ENCODE measurements around the gene ITM2B. TPM values are rescaled to one million over a fixed set of nuclear protein-coding genes. Genes with fewer than 3 reads are reported as not detected.

Gene ITM2B
- total RNA-seq, 2 donors from 2014 or later, result 233 to 254 TPM

- Histone ChIP-seq H3K36me3 (replicated peaks in 1 of 2; ENCODE audit: insufficient read depth in 1 of 2, low read depth in 2 of 2) (no peaks in the 10 kb centered on the region), H3K27me3 (no peaks in the 10 kb centered on the region), H3K4me1 (peaks cover 36% of the 10 kb centered on the region), H3K4me3 (no peak overlapping the region), H3K27ac (peak overlapping the region; percentile 92 to 99 (median 98)), H3K9me3 (no peaks in the 10 kb centered on the region)
- intact Hi-C loops (cut with DNase I), result no loop called here
- no peak for ATAC-seq
- TF ChIP-seq POLR2A (IDR thresholded peaks at IDR 0.05), result no peak
- no peak for DNase-seq
Measured at GRCh38 chr13:48231933-48232332, 1.1 kb upstream of the ITM2B start.

- 11 to 12% methylated on average over 23 of the region's 23 CpGs for whole genome bisulfite sequencing, 2 donors
- peak overlapping the region in 1 of 2 donors; percentile 91 for H3K4me3 ChIP-seq
- no peaks in the 10 kb centered on the region for H3K36me3 ChIP-seq (replicated peaks in 1 of 2; ENCODE audit: insufficient read depth in 1 of 2, low read depth in 2 of 2)
- TF ChIP-seq POLR2A (IDR thresholded peaks at IDR 0.05) (peak in 2 of 3 donors; percentile 67 to 69), CTCF (IDR thresholded peaks at IDR 0.05) (no peak)
- intact Hi-C loops (cut with DNase I), result no loop called here
- peak; percentile 38 for ATAC-seq
- peaks cover 42% of the 10 kb centered on the region for H3K4me1 ChIP-seq
- no peak for DNase-seq
- no peaks in the 10 kb centered on the region for H3K9me3 ChIP-seq
- H3K27ac ChIP-seq, result peak overlapping the region; percentile 92 to 99 (median 98)
- no peaks in the 10 kb centered on the region for H3K27me3 ChIP-seq
Measured at GRCh38 chr13:48232420-48233045, 473 bp upstream of the ITM2B start.

- Histone ChIP-seq H3K36me3 (replicated peaks in 1 of 2; ENCODE audit: insufficient read depth in 1 of 2, low read depth in 2 of 2) (no peaks in the 10 kb centered on the region), H3K4me1 (peaks cover 54% of the 10 kb centered on the region), H3K27ac (peak overlapping the region; percentile 92 to 99 (median 98)), H3K9me3 (no peaks in the 10 kb centered on the region), H3K4me3 (peak overlapping the region; percentile 91 to 95), H3K27me3 (no peaks in the 10 kb centered on the region)
- 0 to 1% methylated on average over 12 of the region's 12 CpGs for WGBS, 2 donors
- ATAC-seq (no peak), DNase-seq (no peak)
- no peak for TF ChIP-seq CTCF (IDR thresholded peaks at IDR 0.05)
- intact Hi-C loops (cut with DNase I), result no loop called here
Measured at GRCh38 chr13:48233889-48234488, 983 bp downstream of the ITM2B start.

GRCh38 chr13:48234566-48235340, 1.7 kb downstream of the ITM2B start:
- DNase-seq (peak in 1 of 4 donors; percentile 10), ATAC-seq (no peak)
- no peaks in the 10 kb centered on the region for H3K9me3 ChIP-seq
- intact Hi-C loops (cut with DNase I), result no loop called here
- H3K36me3 ChIP-seq (replicated peaks in 1 of 2; ENCODE audit: insufficient read depth in 1 of 2, low read depth in 2 of 2), result no peaks in the 10 kb centered on the region
- H3K27ac ChIP-seq, result peak overlapping the region; percentile 18 to 99 (median 98)
- H3K4me1 ChIP-seq, result peaks cover 61% of the 10 kb centered on the region
- H3K27me3 ChIP-seq, result no peaks in the 10 kb centered on the region
- H3K4me3 ChIP-seq, result peak overlapping the region; percentile 91 to 95
- TF ChIP-seq POLR2A (IDR thresholded peaks at IDR 0.05) (no peak), CTCF (IDR thresholded peaks at IDR 0.05) (no peak)
- 1 to 2% methylated on average over 7 of the region's 7 CpGs for WGBS, 2 donors

- DNase-seq (peak; percentile 53 to 70 (median 56)), ATAC-seq (peak; percentile 29)
- intact Hi-C loops (cut with DNase I), result no loop called here
- H3K36me3 ChIP-seq (replicated peaks in 1 of 2; ENCODE audit: insufficient read depth in 1 of 2, low read depth in 2 of 2), result no peaks in the 10 kb centered on the region
- no peak for TF ChIP-seq CTCF (IDR thresholded peaks at IDR 0.05)
- peak; percentile 43 to 80 (median 78) for TF ChIP-seq POLR2A (IDR thresholded peaks at IDR 0.05)
- H3K4me1 ChIP-seq, result peaks cover 63% of the 10 kb centered on the region
- no peak overlapping the region for H3K4me3 ChIP-seq
- no peaks in the 10 kb centered on the region for H3K9me3 ChIP-seq
- no peaks in the 10 kb centered on the region for H3K27me3 ChIP-seq
- 2 to 3% methylated on average over 7 of the region's 7 CpGs for WGBS, 2 donors
- peak overlapping the region; percentile 29 to 99 (median 98) for H3K27ac ChIP-seq
Measured at GRCh38 chr13:48235341-48236135, 2.5 kb downstream of the ITM2B start.
